ENCODE results near the gene TOLLIP.
A peak's percentile ranks its signal among the peaks of the same experiment; 100 is the strongest.

Gene TOLLIP

GRCh38 chr11:1310772-1311468 is 1.5 kb upstream of the TOLLIP start:
- DNase-seq = peak; percentile 51

GRCh38 chr11:1310318-1310687 is 871 bp upstream of the TOLLIP start:
- no peak for DNase-seq

- no peak for DNase-seq
Observed at GRCh38 chr11:1308743-1309497, 512 bp downstream of the TOLLIP start.

GRCh38 chr11:1307998-1308742 is 1.3 kb downstream of the TOLLIP start:
- DNase-seq = no peak

- DNase-seq = no peak
Observed at GRCh38 chr11:1307163-1307870, 2.1 kb downstream of the TOLLIP start.

GRCh38 chr11:1306186-1307162 is 3.0 kb downstream of the TOLLIP start:
- DNase-seq = no peak

GRCh38 chr11:1305501-1306056 is 3.9 kb downstream of the TOLLIP start:
- no peak for DNase-seq

GRCh38 chr11:1305063-1305495 is 4.4 kb downstream of the TOLLIP start:
- no peak for DNase-seq

- no peak for DNase-seq
Observed at GRCh38 chr11:1304380-1304779, 5.1 kb downstream of the TOLLIP start.

- no peak for DNase-seq
Observed at GRCh38 chr11:1303973-1304372, 5.5 kb downstream of the TOLLIP start.

- no peak for DNase-seq
Observed at GRCh38 chr11:1303126-1303821, 6.2 kb downstream of the TOLLIP start.

GRCh38 chr11:1302461-1303125 is 6.8 kb downstream of the TOLLIP start:
- no peak for DNase-seq

GRCh38 chr11:1302041-1302460 is 7.4 kb downstream of the TOLLIP start:
- no peak for DNase-seq

- no peak for DNase-seq
Observed at GRCh38 chr11:1301220-1302000, 8.0 kb downstream of the TOLLIP start.

GRCh38 chr11:1300569-1301187 is 8.8 kb downstream of the TOLLIP start:
- DNase-seq = no peak

- DNase-seq = no peak
Observed at GRCh38 chr11:1300121-1300520, 9.3 kb downstream of the TOLLIP start.

- DNase-seq = no peak
Observed at GRCh38 chr11:1299621-1300020, 9.8 kb downstream of the TOLLIP start.

- DNase-seq = no peak
Observed at GRCh38 chr11:1298695-1299492, 10.5 kb downstream of the TOLLIP start.
